Type B pancreatic cell (in vitro differentiated cells): ENCODE measurements around the gene RIC1. TPM values are rescaled to one million over a fixed set of nuclear protein-coding genes. Genes with fewer than 3 reads are reported as not detected.
"Not testable (repeated sequence)": the region's sequence is repeated elsewhere in the genome, so short reads cannot be mapped to it uniquely, and the experiment has no call there.

Experiments used
- DNase-seq: peaks from one replicate; pipeline ENCODE4 v3.0.0; 2021; ENCODE audit warnings: mixed read lengths; ENCODE audit not compliant: unreplicated experiment; ENCODE audit errors: extremely low spot score
- H3K27ac Mint-ChIP-seq: 2 replicates; pipeline ENCODE4 v1.8.0; 2021; ENCODE audit warnings: mild to moderate bottlenecking, mixed read lengths
- H3K27me3 Mint-ChIP-seq: 2 replicates; pipeline ENCODE4 v1.8.0; 2021; ENCODE audit warnings: mixed read lengths
- H3K36me3 Mint-ChIP-seq: 2 replicates; pipeline ENCODE4 v1.8.0; 2021; ENCODE audit warnings: mixed read lengths
- H3K4me1 Mint-ChIP-seq: one replicate; pipeline ENCODE4 v1.8.0; 2021; ENCODE audit warnings: mixed read lengths; ENCODE audit not compliant: unreplicated experiment
- H3K4me3 Mint-ChIP-seq: 2 replicates; pipeline ENCODE4 v1.8.0; 2021; ENCODE audit warnings: mild to moderate bottlenecking, mixed read lengths
- H3K9me3 Mint-ChIP-seq: 2 replicates; pipeline ENCODE4 v1.8.0; 2021; ENCODE audit warnings: mixed read lengths
- long read RNA-seq: library from polyadenylated mRNA; unstranded; transcript quantifications from one replicate; pipeline ENCODE4 v2.0.0, GENCODE V29; 2020
- total RNA-seq: library from RNA; stranded (reverse); gene quantifications from 2 replicates; pipeline ENCODE4 v1.2.1, GENCODE V29; 2021; ENCODE audit warnings: low replicate concordance
- TF ChIP-seq, protein P1 (sequence below): fragments of 200-600 bp; sonication (generic); conservative IDR thresholded peaks from 2 replicates; pipeline ENCODE4 v1.5.0; 2021; ENCODE audit warnings: antibody characterized with exemption, mild to moderate bottlenecking

The RIC1 gene, protein sequence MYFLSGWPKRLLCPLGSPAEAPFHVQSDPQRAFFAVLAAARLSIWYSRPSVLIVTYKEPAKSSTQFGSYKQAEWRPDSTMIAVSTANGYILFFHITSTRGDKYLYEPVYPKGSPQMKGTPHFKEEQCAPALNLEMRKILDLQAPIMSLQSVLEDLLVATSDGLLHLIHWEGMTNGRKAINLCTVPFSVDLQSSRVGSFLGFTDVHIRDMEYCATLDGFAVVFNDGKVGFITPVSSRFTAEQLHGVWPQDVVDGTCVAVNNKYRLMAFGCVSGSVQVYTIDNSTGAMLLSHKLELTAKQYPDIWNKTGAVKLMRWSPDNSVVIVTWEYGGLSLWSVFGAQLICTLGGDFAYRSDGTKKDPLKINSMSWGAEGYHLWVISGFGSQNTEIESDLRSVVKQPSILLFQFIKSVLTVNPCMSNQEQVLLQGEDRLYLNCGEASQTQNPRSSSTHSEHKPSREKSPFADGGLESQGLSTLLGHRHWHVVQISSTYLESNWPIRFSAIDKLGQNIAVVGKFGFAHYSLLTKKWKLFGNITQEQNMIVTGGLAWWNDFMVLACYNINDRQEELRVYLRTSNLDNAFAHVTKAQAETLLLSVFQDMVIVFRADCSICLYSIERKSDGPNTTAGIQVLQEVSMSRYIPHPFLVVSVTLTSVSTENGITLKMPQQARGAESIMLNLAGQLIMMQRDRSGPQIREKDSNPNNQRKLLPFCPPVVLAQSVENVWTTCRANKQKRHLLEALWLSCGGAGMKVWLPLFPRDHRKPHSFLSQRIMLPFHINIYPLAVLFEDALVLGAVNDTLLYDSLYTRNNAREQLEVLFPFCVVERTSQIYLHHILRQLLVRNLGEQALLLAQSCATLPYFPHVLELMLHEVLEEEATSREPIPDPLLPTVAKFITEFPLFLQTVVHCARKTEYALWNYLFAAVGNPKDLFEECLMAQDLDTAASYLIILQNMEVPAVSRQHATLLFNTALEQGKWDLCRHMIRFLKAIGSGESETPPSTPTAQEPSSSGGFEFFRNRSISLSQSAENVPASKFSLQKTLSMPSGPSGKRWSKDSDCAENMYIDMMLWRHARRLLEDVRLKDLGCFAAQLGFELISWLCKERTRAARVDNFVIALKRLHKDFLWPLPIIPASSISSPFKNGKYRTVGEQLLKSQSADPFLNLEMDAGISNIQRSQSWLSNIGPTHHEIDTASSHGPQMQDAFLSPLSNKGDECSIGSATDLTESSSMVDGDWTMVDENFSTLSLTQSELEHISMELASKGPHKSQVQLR (N-terminal part only)
- total RNA-seq: 25.1 and 26.6 TPM in 2 replicates
- long read RNA-seq, partial matches to known transcripts: 5 of 13 reads
- long read RNA-seq, other reads (novel, unspliced or antisense): 8 of 13 reads

DNA sequence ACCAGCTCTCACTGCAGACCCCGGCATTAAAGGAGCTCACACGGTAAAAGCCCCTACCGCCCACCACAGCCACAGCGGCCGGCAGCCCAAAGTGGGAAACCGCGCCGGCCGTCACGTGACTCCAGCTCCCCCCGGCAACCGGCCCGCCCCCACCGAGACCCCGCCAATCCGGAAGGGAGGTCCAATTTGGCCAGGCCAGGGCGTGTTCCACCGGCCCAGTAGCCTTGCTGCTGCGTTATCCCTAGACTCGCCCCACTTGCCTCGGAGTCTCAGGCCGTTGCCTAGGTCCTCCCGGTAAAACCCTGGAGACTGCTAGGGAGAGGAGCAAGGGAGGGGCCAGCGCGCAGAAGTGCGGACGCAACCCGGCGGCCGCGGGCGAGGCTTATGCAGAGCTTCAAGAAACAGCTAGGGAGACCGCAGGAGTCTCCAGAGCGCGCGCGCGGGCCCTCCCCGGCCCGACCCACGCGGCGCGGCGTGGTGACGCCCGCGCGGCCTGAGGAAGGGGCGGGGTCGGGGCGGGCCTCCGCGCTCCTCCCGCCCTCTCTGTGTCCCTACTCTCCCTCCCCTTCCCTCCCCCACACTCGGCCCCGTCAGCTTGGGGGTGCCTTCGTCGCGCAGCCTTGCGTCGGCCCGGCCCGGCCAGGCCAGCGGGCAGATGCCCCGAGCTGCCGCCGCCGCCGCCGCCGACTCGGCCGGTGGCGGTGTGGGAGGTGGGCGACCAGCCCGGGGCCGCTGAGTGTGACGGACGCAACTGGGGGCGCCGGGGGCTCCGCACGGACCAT lies at the start of gene RIC1:
Gene RIC1 (plus strand): TSS at position 578 of the 782 bp plus-strand sequence. CDS start 203 bp downstream, at position 781.
- Mint-ChIP-seq H3K4me3 (peak within 1 kb of the TSS; percentile 98), H3K4me1 (peaks cover 18% of the 10 kb centered on the region), H3K36me3 (peaks cover 10% of the 10 kb centered on the region), H3K9me3 (no peaks in the 10 kb centered on the region), H3K27me3 (no peaks in the 10 kb centered on the region), H3K27ac (peak within 1 kb of the TSS; percentile 96)
- DNase-seq: peak; percentile 90
- TF ChIP-seq, protein P1, sequence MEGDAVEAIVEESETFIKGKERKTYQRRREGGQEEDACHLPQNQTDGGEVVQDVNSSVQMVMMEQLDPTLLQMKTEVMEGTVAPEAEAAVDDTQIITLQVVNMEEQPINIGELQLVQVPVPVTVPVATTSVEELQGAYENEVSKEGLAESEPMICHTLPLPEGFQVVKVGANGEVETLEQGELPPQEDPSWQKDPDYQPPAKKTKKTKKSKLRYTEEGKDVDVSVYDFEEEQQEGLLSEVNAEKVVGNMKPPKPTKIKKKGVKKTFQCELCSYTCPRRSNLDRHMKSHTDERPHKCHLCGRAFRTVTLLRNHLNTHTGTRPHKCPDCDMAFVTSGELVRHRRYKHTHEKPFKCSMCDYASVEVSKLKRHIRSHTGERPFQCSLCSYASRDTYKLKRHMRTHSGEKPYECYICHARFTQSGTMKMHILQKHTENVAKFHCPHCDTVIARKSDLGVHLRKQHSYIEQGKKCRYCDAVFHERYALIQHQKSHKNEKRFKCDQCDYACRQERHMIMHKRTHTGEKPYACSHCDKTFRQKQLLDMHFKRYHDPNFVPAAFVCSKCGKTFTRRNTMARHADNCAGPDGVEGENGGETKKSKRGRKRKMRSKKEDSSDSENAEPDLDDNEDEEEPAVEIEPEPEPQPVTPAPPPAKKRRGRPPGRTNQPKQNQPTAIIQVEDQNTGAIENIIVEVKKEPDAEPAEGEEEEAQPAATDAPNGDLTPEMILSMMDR: peak; percentile 30

DNA sequence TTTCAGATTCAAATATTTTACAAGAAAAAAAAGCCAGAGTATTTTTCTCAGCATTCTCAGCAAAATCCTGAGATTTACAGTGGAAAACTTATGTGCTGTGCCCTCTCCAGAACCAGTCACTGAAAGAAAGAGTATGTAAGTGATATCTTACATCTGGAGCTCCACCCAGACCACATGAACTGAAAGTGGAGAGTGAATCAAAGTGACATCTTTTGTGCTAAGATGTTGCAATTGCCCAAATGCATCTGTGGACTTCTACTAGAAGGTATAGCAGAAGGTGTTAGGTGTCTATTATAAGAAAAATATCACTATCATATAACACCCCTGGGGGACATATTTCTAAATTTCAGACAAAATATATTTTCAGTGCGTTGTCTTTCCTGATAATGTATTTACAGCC lies 49.0 kb upstream of the RIC1 start:
- Mint-ChIP-seq H3K27ac (no peak overlapping the region), H3K27me3 (no peaks in the 10 kb centered on the region), H3K4me3 (no peak overlapping the region), H3K4me1 (no peaks in the 10 kb centered on the region), H3K9me3 (peaks cover 5% of the 10 kb centered on the region), H3K36me3 (peaks cover 4% of the 10 kb centered on the region)
- no peak for DNase-seq
- TF ChIP-seq, protein P1: no peak

DNA sequence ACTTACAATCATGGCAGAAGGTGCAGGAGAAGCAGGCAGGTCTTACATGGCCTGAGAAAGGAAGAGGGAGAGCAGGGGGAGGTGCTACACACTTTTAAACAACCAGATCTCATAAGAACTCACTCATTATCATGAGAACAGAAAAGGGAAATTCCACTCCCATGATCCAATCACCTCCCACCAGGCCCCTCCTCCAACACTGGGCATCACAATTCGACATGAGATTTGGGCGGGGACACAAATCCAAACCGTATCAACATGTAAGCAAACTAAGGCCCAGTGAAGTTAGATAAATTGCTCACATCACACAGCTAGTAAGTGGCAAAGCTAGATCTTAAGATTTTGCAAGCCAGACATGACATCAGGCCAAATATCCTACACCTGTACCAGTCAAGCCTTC lies 48.3 kb upstream of the RIC1 start:
- TF ChIP-seq, protein P1: no peak
- no peaks in the 10 kb centered on the region for H3K27me3 Mint-ChIP-seq
- H3K27ac Mint-ChIP-seq: no peak overlapping the region
- no peaks in the 10 kb centered on the region for H3K9me3 Mint-ChIP-seq
- H3K4me3 Mint-ChIP-seq: no peak overlapping the region
- no peaks in the 10 kb centered on the region for H3K4me1 Mint-ChIP-seq
- H3K36me3 Mint-ChIP-seq: no peaks in the 10 kb centered on the region
- no peak for DNase-seq

DNA sequence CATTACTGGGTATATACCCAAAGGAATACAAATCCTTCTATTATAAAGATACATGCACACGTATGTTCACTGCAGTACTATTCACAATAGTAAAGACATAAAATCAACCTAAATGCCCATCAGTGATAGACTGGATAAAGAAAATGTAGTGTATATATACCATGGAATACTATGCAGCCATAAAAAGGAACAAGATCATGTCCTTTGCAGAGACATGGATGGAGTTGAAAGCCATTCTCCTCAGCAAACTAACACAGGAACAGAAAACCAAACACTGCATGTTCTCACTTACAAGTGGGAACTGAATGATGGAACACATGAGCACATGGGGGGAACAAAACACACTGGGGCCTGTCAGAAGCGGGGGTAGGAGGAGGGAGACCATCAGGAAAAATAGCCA lies 47.2 kb upstream of the RIC1 start:
- not testable (repeated sequence) for H3K9me3 Mint-ChIP-seq, H3K4me1 Mint-ChIP-seq, DNase-seq, H3K27me3 Mint-ChIP-seq, H3K4me3 Mint-ChIP-seq, H3K27ac Mint-ChIP-seq, H3K36me3 Mint-ChIP-seq

DNA sequence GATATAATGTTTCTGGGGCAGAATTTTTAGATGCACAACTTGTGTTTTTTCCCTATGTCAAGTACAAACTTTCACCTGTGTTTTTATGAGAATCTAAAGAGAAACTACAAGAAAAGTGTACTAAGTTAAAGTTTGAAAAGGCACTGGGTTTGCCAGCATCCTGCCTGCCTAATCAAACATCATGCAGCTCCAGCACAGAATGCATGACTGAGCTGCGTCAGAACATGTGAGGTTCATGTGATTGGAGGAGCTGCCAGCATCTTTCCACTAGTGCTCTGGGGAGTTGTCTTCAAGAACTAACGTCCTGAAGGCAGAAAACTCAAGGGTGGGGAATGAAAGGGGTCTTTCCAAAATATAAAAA lies 46.1 kb upstream of the RIC1 start:
- no peaks in the 10 kb centered on the region for H3K36me3 Mint-ChIP-seq
- H3K27ac Mint-ChIP-seq: no peak overlapping the region
- DNase-seq: no peak
- no peaks in the 10 kb centered on the region for H3K4me1 Mint-ChIP-seq
- H3K27me3 Mint-ChIP-seq: no peaks in the 10 kb centered on the region
- no peak overlapping the region for H3K4me3 Mint-ChIP-seq
- no peaks in the 10 kb centered on the region for H3K9me3 Mint-ChIP-seq
- TF ChIP-seq, protein P1: no peak
